Psoas muscle (tissue), 8 donors: Measurements from ENCODE around the gene EPB41L1. TPM values are rescaled to one million over a fixed set of nuclear protein-coding genes. Genes with fewer than 3 reads are reported as not detected.

Experiments used
- ATAC-seq, 4 donors: fragments of 200-7000 bp; cut with Tn5 transposase; one replicate each; pipeline ENCODE4 v1.9.1; 2020; ENCODE audit warnings: moderate library complexity in 3 of 4, mild to moderate bottlenecking in 2 of 4
- DNase-seq, 2 donors: peaks; one replicate each; pipeline ENCODE4 v3.0.0-alpha.2; 2020
- H3K27ac ChIP-seq: fragments of 200-600 bp; one replicate; pipeline ENCODE4 v1.8.0; 2022
- H3K27me3 ChIP-seq, 3 donors: fragments of 200-600 bp in 1 of 3; one replicate each; pipeline versions ENCODE4 v1.6.1 to v1.8.0; 2013 to 2022; ENCODE audit warnings: low read length in 2 of 3, mild to moderate bottlenecking in 2 of 3, moderate library complexity in 1 of 3; ENCODE audit not compliant: insufficient read depth in 3 of 3
- H3K36me3 ChIP-seq, 2 donors: fragments of 200-600 bp in 1 of 2; one replicate each; pipeline versions ENCODE4 v1.6.1 to v1.8.0; 2013 to 2022; ENCODE audit warnings: low read depth in 1 of 2, mild to moderate bottlenecking in 1 of 2, moderate library complexity in 1 of 2; ENCODE audit not compliant: insufficient read depth in 1 of 2
- H3K4me1 ChIP-seq: fragments of 200-600 bp; one replicate; pipeline ENCODE4 v1.8.0; 2022
- H3K4me3 ChIP-seq: fragments of 200-600 bp; one replicate; pipeline ENCODE4 v1.8.0; 2022; ENCODE audit warnings: mild to moderate bottlenecking
- H3K9me3 ChIP-seq: fragments of 200-600 bp; one replicate; pipeline ENCODE4 v1.8.0; 2022
- WGBS, 3 donors: extraction: QIAGEN DNeasy Blood & Tissue Kit; methylation state at CpG; one replicate each; pipeline versions ENCODE4 v1.1.6 to v1.1.7; 2013; 5-methylcytosine and 5-hydroxymethylcytosine counted together
- intact Hi-C, 2 donors: fragments of 100-400 bp; cut with DNase I; formaldehyde crosslinking; loops; one replicate each; pipeline versions ENCODE4 v1.11.0 to v1.14.2; 2022
- polyA plus RNA-seq, 3 donors: library from polyadenylated mRNA; stranded (reverse); fragments of 200-250 nt; gene quantifications; one replicate each; pipeline ENCODE4 v1.2.3, GENCODE V29; 2013
- total RNA-seq, 4 donors: library from RNA; stranded (reverse); fragmentation: NEBNext Ultra II Directional in 2 of 4; extraction: Animal tissue kit (Norgen Biotek cat#: 25700) in 2 of 4; gene quantifications; one replicate each; pipeline versions ENCODE4 v1.2.1 to v1.2.4, GENCODE V29; 2021 to 2023
- TF ChIP-seq, protein P1 (sequence below): fragments of 200-600 bp; IDR thresholded peaks from one replicate; pipeline ENCODE4 v1.8.0; 2022; ENCODE audit warnings: antibody characterized with exemption
- donor health status: healthy with polysubstance abuse.
- donor health status: DM: no; HTN: no; CAD: no; lungs with moderate emphysema.
- donor health status: Bipolar disorder and iron deficiency.
- donor health status: healthy.
- donor health status: DM: yes; HTN: yes; CAD: no.
- donor health status: DM: no; HTN: no; CAD: no.
- donor health status: DM: no; HTN: no; CAD: no.
- donor health status: DM: yes; HTN: yes; CAD: no.

EPB41L1 gene
- total and polyA plus RNA-seq, 7 donors = 4.2 to 24.1 (median 9.1) TPM

DNA sequence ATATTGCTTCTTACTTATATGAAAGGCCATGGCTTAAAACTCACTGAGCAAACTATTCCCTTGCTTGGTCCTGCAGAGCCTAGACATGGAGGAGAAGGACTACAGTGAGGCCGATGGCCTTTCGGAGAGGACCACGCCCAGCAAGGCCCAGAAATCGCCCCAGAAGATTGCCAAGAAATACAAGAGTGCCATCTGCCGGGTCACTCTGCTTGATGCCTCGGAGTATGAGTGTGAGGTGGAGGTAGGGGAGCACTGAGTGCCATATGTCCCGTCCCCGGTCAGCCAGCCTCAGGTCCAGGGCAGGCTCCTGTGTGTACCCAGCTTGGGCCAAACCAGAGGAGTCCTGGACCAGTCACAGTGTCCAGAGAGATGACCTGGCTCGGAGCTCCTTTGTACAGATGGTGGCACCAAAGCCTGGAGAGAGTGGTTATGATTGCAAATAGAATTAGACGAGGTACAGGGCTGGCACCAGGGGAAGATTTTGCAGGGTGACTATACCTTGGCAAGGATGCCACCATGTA, 21.0 kb downstream of the EPB41L1 start:
- TF ChIP-seq, protein P1, sequence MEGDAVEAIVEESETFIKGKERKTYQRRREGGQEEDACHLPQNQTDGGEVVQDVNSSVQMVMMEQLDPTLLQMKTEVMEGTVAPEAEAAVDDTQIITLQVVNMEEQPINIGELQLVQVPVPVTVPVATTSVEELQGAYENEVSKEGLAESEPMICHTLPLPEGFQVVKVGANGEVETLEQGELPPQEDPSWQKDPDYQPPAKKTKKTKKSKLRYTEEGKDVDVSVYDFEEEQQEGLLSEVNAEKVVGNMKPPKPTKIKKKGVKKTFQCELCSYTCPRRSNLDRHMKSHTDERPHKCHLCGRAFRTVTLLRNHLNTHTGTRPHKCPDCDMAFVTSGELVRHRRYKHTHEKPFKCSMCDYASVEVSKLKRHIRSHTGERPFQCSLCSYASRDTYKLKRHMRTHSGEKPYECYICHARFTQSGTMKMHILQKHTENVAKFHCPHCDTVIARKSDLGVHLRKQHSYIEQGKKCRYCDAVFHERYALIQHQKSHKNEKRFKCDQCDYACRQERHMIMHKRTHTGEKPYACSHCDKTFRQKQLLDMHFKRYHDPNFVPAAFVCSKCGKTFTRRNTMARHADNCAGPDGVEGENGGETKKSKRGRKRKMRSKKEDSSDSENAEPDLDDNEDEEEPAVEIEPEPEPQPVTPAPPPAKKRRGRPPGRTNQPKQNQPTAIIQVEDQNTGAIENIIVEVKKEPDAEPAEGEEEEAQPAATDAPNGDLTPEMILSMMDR = no peak
- 82 to 89% (median 87%) methylated on average over 10 of the region's 10 CpGs for WGBS, 3 donors
- Histone ChIP-seq H3K27ac (no peak overlapping the region), H3K9me3 (no peaks in the 10 kb centered on the region), H3K36me3 (no peaks in the 10 kb centered on the region), H3K4me3 (no peak overlapping the region), H3K27me3 (no peaks in the 10 kb centered on the region), H3K4me1 (no peaks in the 10 kb centered on the region)
- no peak for ATAC-seq
- intact Hi-C loops = no loop called here
- DNase-seq = no peak

DNA sequence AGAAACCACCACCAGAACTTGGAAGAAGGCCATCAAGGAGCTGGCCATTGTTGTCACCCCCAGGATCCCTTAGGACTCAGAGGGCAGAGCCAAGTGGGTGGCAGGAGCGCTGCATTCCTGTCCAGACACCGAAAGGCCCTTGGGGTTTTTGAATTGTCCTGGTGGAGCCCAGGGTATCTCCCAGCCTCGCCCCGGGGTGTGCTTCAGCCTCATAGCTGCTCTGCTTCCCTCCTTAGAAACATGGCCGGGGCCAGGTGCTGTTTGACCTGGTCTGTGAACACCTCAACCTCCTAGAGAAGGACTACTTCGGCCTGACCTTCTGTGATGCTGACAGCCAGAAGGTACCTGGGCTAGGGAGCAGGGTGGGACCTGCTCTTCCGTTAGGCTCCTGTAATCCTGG, 23.2 kb downstream of the EPB41L1 start:
- Histone ChIP-seq H3K9me3 (no peaks in the 10 kb centered on the region), H3K4me3 (no peak overlapping the region), H3K27me3 (no peaks in the 10 kb centered on the region), H3K4me1 (no peaks in the 10 kb centered on the region), H3K36me3 (no peaks in the 10 kb centered on the region), H3K27ac (no peak overlapping the region)
- intact Hi-C loops = no loop called here
- 95 to 96% (median 96%) methylated on average over 7 of the region's 7 CpGs for WGBS, 3 donors
- DNase-seq (no peak), ATAC-seq (no peak)
- TF ChIP-seq, protein P1 = no peak

DNA sequence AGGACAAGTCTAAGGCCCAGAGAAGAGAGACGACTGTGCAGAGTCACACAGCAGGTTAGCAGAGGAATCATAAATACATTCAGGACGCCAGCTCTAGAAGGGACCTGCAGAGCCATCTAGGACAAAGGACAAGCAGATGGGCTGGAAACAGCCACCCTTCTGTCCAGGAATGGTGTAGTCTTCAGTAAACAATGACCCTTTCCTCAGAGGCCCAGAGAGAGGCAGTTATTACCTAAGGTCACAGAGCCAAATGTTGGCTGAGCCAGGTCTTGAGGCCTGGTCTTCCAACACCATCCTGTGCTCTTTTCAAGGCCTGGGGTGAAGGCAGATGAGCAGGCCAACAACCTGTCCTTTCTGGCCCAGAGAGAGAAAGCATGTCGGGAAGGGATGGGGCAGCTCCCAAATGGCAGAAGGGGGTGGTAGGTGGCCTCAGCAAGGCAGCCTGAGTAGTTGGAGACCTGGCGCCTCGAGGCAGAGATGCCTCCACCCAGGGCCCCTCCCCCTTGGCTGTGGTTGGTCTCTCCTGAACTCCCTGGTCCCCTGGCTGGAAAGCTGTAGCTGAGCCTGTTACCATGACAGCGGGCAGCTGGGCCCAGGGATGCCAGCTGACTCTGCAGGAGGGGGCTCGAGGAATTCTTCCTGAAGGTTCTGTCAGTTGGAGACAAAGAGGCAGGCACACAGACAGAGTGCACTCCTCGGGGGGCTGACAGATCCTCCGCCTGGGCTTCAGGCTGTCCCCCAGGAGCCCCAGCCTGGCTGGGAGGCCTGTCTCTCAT, 24.8 kb downstream of the EPB41L1 start:
- Histone ChIP-seq H3K4me1 (no peaks in the 10 kb centered on the region), H3K27me3 (no peaks in the 10 kb centered on the region), H3K27ac (no peak overlapping the region), H3K9me3 (no peaks in the 10 kb centered on the region), H3K4me3 (no peak overlapping the region), H3K36me3 (no peaks in the 10 kb centered on the region)
- intact Hi-C loops = no loop called here
- ATAC-seq (no peak), DNase-seq (no peak)
- TF ChIP-seq, protein P1 = no peak
- WGBS, 3 donors = 70 to 79% (median 79%) methylated on average over 9 of the region's 9 CpGs

GRCh38 chr20:36180323-36180722, 25.8 kb downstream of the EPB41L1 start:
- no peak overlapping the region for H3K4me3 ChIP-seq
- no peak for ATAC-seq
- no peaks in the 10 kb centered on the region for H3K27me3 ChIP-seq

More at GRCh38 chr20:36180323-36180722, 25.8 kb downstream of the EPB41L1 start:
- TF ChIP-seq, protein P1 = no peak
- H3K9me3 ChIP-seq = no peaks in the 10 kb centered on the region
- intact Hi-C loops = no loop called here
- H3K36me3 ChIP-seq = no peaks in the 10 kb centered on the region
- H3K4me1 ChIP-seq = no peaks in the 10 kb centered on the region
- no peak for DNase-seq
- H3K27ac ChIP-seq = no peak overlapping the region
